HepG2 (cell line): Measurements from ENCODE around the gene SFMBT1. TPM values are rescaled to one million over a fixed set of nuclear protein-coding genes. Genes with fewer than 3 reads are reported as not detected.

ENCODE experiments used
- ATAC-seq: fragments of 200-7000 bp; cut with Tn5 transposase; 3 replicates; pipeline ENCODE4 v1.9.1; 2020; ENCODE audit warnings: mild to moderate bottlenecking, moderate library complexity
- BruUV-seq: library from RNA; stranded (reverse); fragments of 400-500 nt; replicated peaks from 2 replicates; lab custom pipeline; 2021; lab: Mats Ljungman, UMichigan
- CTCF ChIA-PET: fragments of 300-600 bp; formaldehyde crosslinking; extraction: SDS; loops from one replicate; lab custom pipeline; 2021; ENCODE audit warnings: low total read pairs, inconsistent platforms, low intra/inter-chr PET ratio; lab: Yijun Ruan, JAX
- POLR2A ChIA-PET: fragments of 350-600 bp; sonication (Branson Sonifier 250); formaldehyde crosslinking; loops from one replicate; lab custom pipeline; 2020; ENCODE audit warnings: antibody characterized with exemption, inconsistent platforms; lab: Yijun Ruan, JAX
- DNase-seq: peaks from one replicate; pipeline ENCODE4 v3.0.0-alpha.2; 2015; ENCODE audit warnings: low spot score
- FAIRE-seq: peaks from 3 replicates; lab custom pipeline; 2011; peaks lifted over from hg19 to GRCh38; lab: Jason Lieb, UNC
- H2AFZ ChIP-seq: one replicate; pipeline ENCODE4 v1.6.1; 2011; ENCODE audit warnings: low read length, inconsistent platforms
- H3K27ac ChIP-seq: fragments of 300-600 bp; 3 replicates; pipeline ENCODE4 v1.8.0; 2011; ENCODE audit warnings: mixed run types, mild to moderate bottlenecking, mixed read lengths, low read length, inconsistent platforms; ENCODE audit not compliant: insufficient read depth; ENCODE audit errors: extremely low read length
- H3K27me3 ChIP-seq, 2 experiments: fragments of 200-600 bp in 1 of 2; 2 replicates in 1 of 2; 3 replicates in 1 of 2; pipeline versions ENCODE4 v1.6.0 to v1.8.0; 2011; ENCODE audit warnings: low read length in 2 of 2, mild to moderate bottlenecking in 2 of 2, moderate library complexity in 2 of 2, inconsistent platforms in 1 of 2; ENCODE audit not compliant: insufficient read depth in 2 of 2, control insufficient read depth in 1 of 2
- H3K36me3 ChIP-seq, 2 experiments: fragments of 200-600 bp in 1 of 2; replicated peaks in 1 of 2; 2 replicates in 1 of 2; 3 replicates in 1 of 2; pipeline versions ENCODE4 v1.5.1 to v1.8.0; 2011; ENCODE audit warnings: low read length in 2 of 2, inconsistent platforms in 1 of 2; ENCODE audit not compliant: insufficient read depth in 2 of 2, control insufficient read depth in 1 of 2
- H3K4me1 ChIP-seq: 2 replicates; pipeline ENCODE4 v1.5.1; 2012; ENCODE audit warnings: low read length, inconsistent platforms; ENCODE audit not compliant: insufficient read depth
- H3K4me2 ChIP-seq: 2 replicates; pipeline ENCODE4 v1.6.0; 2011; ENCODE audit warnings: low read depth, low read length, inconsistent platforms
- H3K4me3 ChIP-seq, 3 experiments: fragments of 200-600 bp in 1 of 3; sonication (generic), shearing (Covaris generic) in 1 of 3; replicated peaks in 1 of 3; 2 replicates each; pipeline ENCODE4 v1.5.1; 2011 to 2016; ENCODE audit warnings: low read length in 3 of 3, inconsistent platforms in 2 of 3, low read depth in 2 of 3, mild to moderate bottlenecking in 2 of 3, control low read depth in 1 of 3, mixed read lengths in 1 of 3; ENCODE audit not compliant: insufficient read depth in 1 of 3
- H3K79me2 ChIP-seq: one replicate; pipeline ENCODE4 v1.6.1; 2011; ENCODE audit warnings: low read length, inconsistent platforms; ENCODE audit not compliant: insufficient read depth
- H3K9ac ChIP-seq: 2 replicates; pipeline ENCODE4 v1.6.0; 2011; ENCODE audit warnings: mild to moderate bottlenecking, low read depth, low read length, inconsistent platforms; ENCODE audit not compliant: insufficient read depth
- H3K9me3 ChIP-seq: 2 replicates; pipeline ENCODE4 v1.5.1; 2012; ENCODE audit warnings: mild to moderate bottlenecking, low read length
- H4K20me1 ChIP-seq: 2 replicates; pipeline ENCODE4 v1.6.0; 2011; ENCODE audit warnings: inconsistent platforms, mild to moderate bottlenecking, low read length, moderate library complexity; ENCODE audit not compliant: insufficient read depth
- CCDC6 ChIP-seq: sonication (generic); formaldehyde crosslinking; IDR thresholded peaks from 2 replicates; pipeline ENCODE4 v1.8.1; 2022; ENCODE audit warnings: mild to moderate bottlenecking, missing genetic modification reagents, moderate library complexity
- ETV6 ChIP-seq: sonication (generic); formaldehyde crosslinking; conservative IDR thresholded peaks from 2 replicates; pipeline ENCODE4 v1.4.0; 2020; ENCODE audit warnings: missing genetic modification reagents
- KDM5A ChIP-seq: fragments of 200-600 bp; sonication (generic); IDR thresholded peaks from 2 replicates; pipeline ENCODE4 v1.7.0; 2018; ENCODE audit warnings: antibody characterized with exemption, mild to moderate bottlenecking, low read length, borderline replicate concordance
- ZNF451 ChIP-seq: sonication (generic); formaldehyde crosslinking; IDR thresholded peaks from 2 replicates; pipeline ENCODE4 v1.5.0; 2020; ENCODE audit warnings: mild to moderate bottlenecking, missing genetic modification reagents
- ZNF546 ChIP-seq: sonication (generic); formaldehyde crosslinking; conservative IDR thresholded peaks from 2 replicates; pipeline ENCODE4 v1.8.1; 2023; ENCODE audit warnings: mild to moderate bottlenecking, missing genetic modification reagents
- WGBS: methylation state at CpG from one replicate; pipeline ENCODE4 v1.1.6; 2017; ENCODE audit warnings: low lambda C conversion rate; 5-methylcytosine and 5-hydroxymethylcytosine counted together
- in situ Hi-C: cut with HindIII; loops from 2 replicates; pipeline ENCODE4 v1.10.0; 2017; ENCODE audit warnings: low pct_unique_long_range_greater_than_20kb; ENCODE audit not compliant: extremely low pct_ligation_motif_present
- intact Hi-C: fragments of 100-400 bp; cut with micrococcal nuclease; formaldehyde crosslinking; loops from one replicate; pipeline ENCODE4 v1.10.0; 2022; ENCODE audit not compliant: unreplicated experiment
- polyA plus RNA-seq, 8 experiments: library from polyadenylated mRNA; depleted of rRNA in 3 of 8; stranded (reverse) in 7 of 8; unstranded in 1 of 8; fragments of >200 nt; fragmentation: Illumina TruSeq in 4 of 8; extraction: Trizol in 4 of 8; gene quantifications; 2 replicates each; pipeline versions ENCODE4 v1.2.1 to v1.2.3, GENCODE V29; 2011 to 2016; ENCODE audit warnings: low read depth in 4 of 8, missing spikeins in 1 of 8, mixed read lengths in 1 of 8; ENCODE audit not compliant: insufficient read depth in 1 of 8
- total RNA-seq, 5 experiments: library from RNA; depleted of rRNA; stranded (reverse); fragments of >200 nt; fragmentation: Illumina TruSeq; extraction: Trizol; gene quantifications; 2 replicates each; pipeline ENCODE4 v1.2.3, GENCODE V29; 2016; ENCODE audit warnings: low read depth in 1 of 5
- TF ChIP-seq, protein P1 (sequence below): sonication (generic); IDR thresholded peaks from 2 replicates; pipeline ENCODE4 v1.6.1; 2016; ENCODE audit warnings: low read depth, borderline replicate concordance
- TF ChIP-seq, protein P2 (sequence below): sonication (generic); formaldehyde crosslinking; IDR thresholded peaks from 2 replicates; pipeline ENCODE4 v1.4.0; 2020; ENCODE audit warnings: missing genetic modification reagents
- TF ChIP-seq, protein P3 (sequence below): sonication (generic); formaldehyde crosslinking; IDR thresholded peaks from 2 replicates; pipeline ENCODE4 v1.8.0; 2022; ENCODE audit warnings: mild to moderate bottlenecking, missing genetic modification reagents, borderline replicate concordance

Gene SFMBT1
- total and polyA plus RNA-seq, 2 of the 13 experiments (the other 11 are each of a cell fraction or from before 2014, with no cell fraction given) = 3.8 to 12.8 TPM

DNA sequence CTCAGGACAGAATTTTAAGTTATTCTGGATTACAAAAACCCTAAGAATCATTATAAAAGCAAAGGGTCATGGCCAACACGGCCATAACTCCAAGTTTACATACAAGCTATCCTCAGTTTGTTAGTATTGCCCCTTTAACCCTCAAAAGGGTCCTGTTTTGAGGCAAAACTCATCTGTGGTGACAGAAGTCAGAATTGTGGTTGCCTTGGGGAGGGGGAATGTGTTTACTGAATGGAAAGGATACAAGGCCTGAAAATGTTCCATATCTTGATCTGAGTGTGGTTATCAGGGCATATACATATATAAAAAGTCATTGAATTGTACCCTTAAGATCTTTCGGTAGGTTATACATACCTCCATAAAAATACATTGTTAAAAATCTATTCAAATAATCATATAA is 2.1 kb downstream of the SFMBT1 start:
- no TSS peak for BruUV-seq
- WGBS = 63% methylated on average over 2 of the region's 2 CpGs
- POLR2A ChIA-PET = no interaction called here
- H3K79me2 ChIP-seq = peaks cover 47% of the 10 kb centered on the region
- no peak overlapping the region for H2AFZ ChIP-seq
- H3K27me3 ChIP-seq = no peaks in the 10 kb centered on the region; a peak in 1 of 5 replicates
- DNase-seq (no peak), FAIRE-seq (no peak), ATAC-seq (no peak)
- H3K4me1 ChIP-seq = peaks cover 56% of the 10 kb centered on the region
- in situ Hi-C loops = no loop called here
- H3K4me3 ChIP-seq = peak overlapping the region in 2 of 3 experiments; percentile 90 to 91; a peak in 3 of 6 replicates
- CTCF ChIA-PET = no interaction called here
- H3K9ac ChIP-seq = no peak overlapping the region
- intact Hi-C loops = loop anchor here (5.0 kb wide), 1 partner anchor 41 kb away; no protein-coding TSS in a partner anchor
- peaks cover 20% of the 10 kb centered on the region for H4K20me1 ChIP-seq
- TF ChIP-seq, protein P1, sequence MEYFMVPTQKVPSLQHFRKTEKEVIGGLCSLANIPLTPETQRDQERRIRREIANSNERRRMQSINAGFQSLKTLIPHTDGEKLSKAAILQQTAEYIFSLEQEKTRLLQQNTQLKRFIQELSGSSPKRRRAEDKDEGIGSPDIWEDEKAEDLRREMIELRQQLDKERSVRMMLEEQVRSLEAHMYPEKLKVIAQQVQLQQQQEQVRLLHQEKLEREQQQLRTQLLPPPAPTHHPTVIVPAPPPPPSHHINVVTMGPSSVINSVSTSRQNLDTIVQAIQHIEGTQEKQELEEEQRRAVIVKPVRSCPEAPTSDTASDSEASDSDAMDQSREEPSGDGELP = no peak
- TF ChIP-seq, protein P2, sequence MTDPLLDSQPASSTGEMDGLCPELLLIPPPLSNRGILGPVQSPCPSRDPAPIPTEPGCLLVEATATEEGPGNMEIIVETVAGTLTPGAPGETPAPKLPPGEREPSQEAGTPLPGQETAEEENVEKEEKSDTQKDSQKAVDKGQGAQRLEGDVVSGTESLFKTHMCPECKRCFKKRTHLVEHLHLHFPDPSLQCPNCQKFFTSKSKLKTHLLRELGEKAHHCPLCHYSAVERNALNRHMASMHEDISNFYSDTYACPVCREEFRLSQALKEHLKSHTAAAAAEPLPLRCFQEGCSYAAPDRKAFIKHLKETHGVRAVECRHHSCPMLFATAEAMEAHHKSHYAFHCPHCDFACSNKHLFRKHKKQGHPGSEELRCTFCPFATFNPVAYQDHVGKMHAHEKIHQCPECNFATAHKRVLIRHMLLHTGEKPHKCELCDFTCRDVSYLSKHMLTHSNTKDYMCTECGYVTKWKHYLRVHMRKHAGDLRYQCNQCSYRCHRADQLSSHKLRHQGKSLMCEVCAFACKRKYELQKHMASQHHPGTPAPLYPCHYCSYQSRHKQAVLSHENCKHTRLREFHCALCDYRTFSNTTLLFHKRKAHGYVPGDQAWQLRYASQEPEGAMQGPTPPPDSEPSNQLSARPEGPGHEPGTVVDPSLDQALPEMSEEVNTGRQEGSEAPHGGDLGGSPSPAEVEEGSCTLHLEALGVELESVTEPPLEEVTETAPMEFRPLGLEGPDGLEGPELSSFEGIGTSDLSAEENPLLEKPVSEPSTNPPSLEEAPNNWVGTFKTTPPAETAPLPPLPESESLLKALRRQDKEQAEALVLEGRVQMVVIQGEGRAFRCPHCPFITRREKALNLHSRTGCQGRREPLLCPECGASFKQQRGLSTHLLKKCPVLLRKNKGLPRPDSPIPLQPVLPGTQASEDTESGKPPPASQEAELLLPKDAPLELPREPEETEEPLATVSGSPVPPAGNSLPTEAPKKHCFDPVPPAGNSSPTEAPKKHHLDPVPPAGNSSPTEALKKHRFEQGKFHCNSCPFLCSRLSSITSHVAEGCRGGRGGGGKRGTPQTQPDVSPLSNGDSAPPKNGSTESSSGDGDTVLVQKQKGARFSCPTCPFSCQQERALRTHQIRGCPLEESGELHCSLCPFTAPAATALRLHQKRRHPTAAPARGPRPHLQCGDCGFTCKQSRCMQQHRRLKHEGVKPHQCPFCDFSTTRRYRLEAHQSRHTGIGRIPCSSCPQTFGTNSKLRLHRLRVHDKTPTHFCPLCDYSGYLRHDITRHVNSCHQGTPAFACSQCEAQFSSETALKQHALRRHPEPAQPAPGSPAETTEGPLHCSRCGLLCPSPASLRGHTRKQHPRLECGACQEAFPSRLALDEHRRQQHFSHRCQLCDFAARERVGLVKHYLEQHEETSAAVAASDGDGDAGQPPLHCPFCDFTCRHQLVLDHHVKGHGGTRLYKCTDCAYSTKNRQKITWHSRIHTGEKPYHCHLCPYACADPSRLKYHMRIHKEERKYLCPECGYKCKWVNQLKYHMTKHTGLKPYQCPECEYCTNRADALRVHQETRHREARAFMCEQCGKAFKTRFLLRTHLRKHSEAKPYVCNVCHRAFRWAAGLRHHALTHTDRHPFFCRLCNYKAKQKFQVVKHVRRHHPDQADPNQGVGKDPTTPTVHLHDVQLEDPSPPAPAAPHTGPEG = no peak
- TF ChIP-seq ETV6 (CRISPR knock-in tag) = no peak
- TF ChIP-seq CCDC6 (CRISPR knock-in tag) = no peak
- no peak for TF ChIP-seq ZNF451 (CRISPR knock-in tag)
- TF ChIP-seq, protein P3, sequence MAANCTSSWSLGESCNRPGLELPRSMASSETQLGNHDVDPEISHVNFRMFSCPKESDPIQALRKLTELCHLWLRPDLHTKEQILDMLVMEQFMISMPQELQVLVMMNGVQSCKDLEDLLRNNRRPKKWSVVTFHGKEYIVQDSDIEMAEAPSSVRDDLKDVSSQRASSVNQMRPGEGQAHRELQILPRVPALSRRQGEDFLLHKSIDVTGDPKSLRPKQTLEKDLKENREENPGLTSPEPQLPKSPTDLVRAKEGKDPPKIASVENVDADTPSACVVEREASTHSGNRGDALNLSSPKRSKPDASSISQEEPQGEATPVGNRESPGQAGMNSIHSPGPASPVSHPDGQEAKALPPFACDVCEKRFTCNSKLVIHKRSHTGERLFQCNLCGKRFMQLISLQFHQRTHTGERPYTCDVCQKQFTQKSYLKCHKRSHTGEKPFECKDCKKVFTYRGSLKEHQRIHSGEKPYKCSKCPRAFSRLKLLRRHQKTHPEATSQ (CRISPR knock-in tag) = no peak
- TF ChIP-seq KDM5A = no peak
- TF ChIP-seq ZNF546 (CRISPR knock-in tag) = no peak
- no peak overlapping the region for H3K27ac ChIP-seq
- no peaks in the 10 kb centered on the region for H3K36me3 ChIP-seq
- H3K4me2 ChIP-seq = peak overlapping the region; percentile 90
- H3K9me3 ChIP-seq = no peaks in the 10 kb centered on the region
